Activated CD4-positive, alpha-beta T cell treated with anti-CD3 and anti-CD28 coated beads for 36 hours (primary cell): ENCODE measurements around the gene ARL8A. TPM values are rescaled to one million over a fixed set of nuclear protein-coding genes. Genes with fewer than 3 reads are reported as not detected.
"Not testable (repeated sequence)": the region's sequence is repeated elsewhere in the genome, so short reads cannot be mapped to it uniquely, and the experiment has no call there.

Source experiments
- ATAC-seq: fragments of 200-7000 bp; cut with Tn5 transposase; one replicate; pipeline ENCODE4 v1.10.0; 2021; ENCODE audit warnings: mild to moderate bottlenecking, moderate library complexity
- CTCF ChIA-PET: fragments of 350-600 bp; sonication (Branson Sonifier 250); formaldehyde crosslinking; loops from one replicate; lab custom pipeline; 2021; ENCODE audit warnings: antibody characterized with exemption; lab: Charles Lee
- POLR2A ChIA-PET: fragments of 350-600 bp; sonication (Branson Sonifier 250); formaldehyde crosslinking; loops from one replicate; lab custom pipeline; 2021; ENCODE audit warnings: antibody characterized with exemption, inconsistent platforms; lab: Charles Lee
- DNase-seq: peaks from one replicate; pipeline ENCODE4 v3.0.0-alpha.2; 2020
- H3K27ac Mint-ChIP-seq: one replicate; pipeline ENCODE4 v1.8.0; 2021; ENCODE audit warnings: mixed read lengths
- H3K27me3 Mint-ChIP-seq: one replicate; pipeline ENCODE4 v1.8.0; 2021; ENCODE audit warnings: mixed read lengths
- H3K36me3 Mint-ChIP-seq: one replicate; pipeline ENCODE4 v1.8.0; 2021; ENCODE audit warnings: low read depth, mixed read lengths
- H3K4me1 Mint-ChIP-seq: one replicate; pipeline ENCODE4 v1.8.0; 2021; ENCODE audit warnings: mixed read lengths
- H3K4me3 Mint-ChIP-seq: one replicate; pipeline ENCODE4 v1.8.0; 2021; ENCODE audit warnings: mild to moderate bottlenecking, moderate library complexity, mixed read lengths
- H3K9me3 Mint-ChIP-seq: one replicate; pipeline ENCODE4 v1.8.0; 2021; ENCODE audit warnings: low read depth, mixed read lengths
- intact Hi-C, 2 experiments: fragments of 100-400 bp; cut with DNase I in 1 of 2; cut with micrococcal nuclease in 1 of 2; formaldehyde crosslinking; loops; one replicate each; pipeline versions ENCODE4 v1.14.2 to v1.15.1; 2022 to 2024; cut with DNase I, micrococcal nuclease
- total RNA-seq, 2 experiments: library from RNA; stranded (reverse); gene quantifications; one replicate each; pipeline ENCODE4 v1.2.3, GENCODE V29; 2021

ARL8A gene
- total RNA-seq, 2 experiments from 2014 or later = 32.3 to 51.7 TPM

DNA sequence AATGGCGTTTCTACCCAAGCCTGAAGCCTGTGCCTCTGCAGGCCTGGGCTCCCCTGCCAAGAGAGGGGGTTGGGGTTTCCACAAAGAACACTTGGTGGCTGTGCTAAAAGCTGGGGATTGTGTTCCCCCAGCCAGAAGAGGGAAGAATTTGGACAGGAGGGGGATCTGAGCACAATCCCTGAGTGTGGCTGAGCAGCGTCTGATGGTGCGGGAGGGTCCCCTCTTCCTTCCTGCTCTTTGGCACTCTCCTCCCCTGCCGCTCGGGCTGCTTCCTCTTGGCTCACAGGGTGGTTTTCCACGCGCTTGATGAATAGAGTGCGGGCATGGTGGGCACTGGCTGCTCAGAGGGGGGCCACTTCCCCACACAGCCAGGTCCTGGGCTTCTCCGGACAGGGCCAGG, 18.1 kb downstream of the ARL8A start:
- Mint-ChIP-seq H3K4me3 (no peak overlapping the region), H3K27ac (no peak overlapping the region), H3K9me3 (no peaks in the 10 kb centered on the region), H3K27me3 (no peaks in the 10 kb centered on the region), H3K4me1 (no peaks in the 10 kb centered on the region), H3K36me3 (no peaks in the 10 kb centered on the region)
- ChIA-PET CTCF (interaction anchor here (1.6 kb wide), 1 partner anchor 9 kb away, joined by 6 read pairs; no protein-coding TSS in a partner anchor), POLR2A (no interaction called here)
- DNase-seq = no peak
- no peak for ATAC-seq
- intact Hi-C loops = no loop called here

DNA sequence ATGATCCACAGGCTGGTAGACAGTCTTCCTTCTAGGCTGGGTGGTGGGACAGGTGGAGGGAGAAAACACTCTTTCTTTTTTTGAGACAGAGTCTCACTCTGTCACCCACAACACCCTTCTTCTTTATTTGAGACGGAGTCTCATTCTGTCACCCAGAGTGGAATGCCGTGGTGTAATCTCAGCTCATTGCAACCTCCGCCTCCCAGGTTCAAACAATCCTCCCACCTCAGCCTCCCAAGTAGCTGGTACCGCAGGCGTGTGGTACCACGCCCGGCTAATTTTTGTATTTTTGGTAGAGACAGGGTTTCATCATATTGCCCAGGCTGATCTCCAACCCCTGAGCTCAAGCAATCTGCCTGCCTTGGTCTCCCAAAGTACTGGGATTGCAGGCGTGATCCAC, 18.9 kb downstream of the ARL8A start:
- H3K9me3 Mint-ChIP-seq = no peaks in the 10 kb centered on the region
- no peak overlapping the region for H3K27ac Mint-ChIP-seq
- intact Hi-C loops = no loop called here
- ChIA-PET POLR2A (no interaction called here), CTCF (interaction anchor here (0.9 to 1.6 kb wide), 2 partner anchors 9 to 10 kb away, joined by 4 to 6 read pairs; no protein-coding TSS in a partner anchor)
- H3K4me3 Mint-ChIP-seq = no peak overlapping the region
- DNase-seq (no peak), ATAC-seq (no peak)
- H3K27me3 Mint-ChIP-seq = no peaks in the 10 kb centered on the region
- H3K36me3 Mint-ChIP-seq = no peaks in the 10 kb centered on the region
- no peaks in the 10 kb centered on the region for H3K4me1 Mint-ChIP-seq

DNA sequence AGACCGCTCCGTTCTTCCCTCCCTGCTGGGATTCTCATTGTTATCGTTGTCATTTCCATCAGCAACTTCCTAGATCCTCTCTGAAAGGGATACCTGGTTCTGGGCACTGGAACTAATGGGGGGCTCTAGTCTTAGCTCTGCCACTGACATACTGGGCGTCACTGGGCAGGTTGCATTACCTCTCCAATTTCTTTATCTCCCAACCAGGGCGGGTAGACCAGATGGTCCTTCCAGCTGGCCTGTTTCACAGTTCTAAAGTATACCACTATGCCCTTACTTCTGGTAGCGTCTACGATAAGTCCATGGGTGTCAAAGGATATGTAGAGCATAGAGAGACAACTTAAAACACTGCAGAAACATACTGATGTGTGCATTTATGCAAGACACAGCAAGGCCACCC, 20.4 kb downstream of the ARL8A start:
- H3K9me3 Mint-ChIP-seq = no peaks in the 10 kb centered on the region
- intact Hi-C loops = no loop called here
- H3K4me1 Mint-ChIP-seq = no peaks in the 10 kb centered on the region
- ChIA-PET CTCF (interaction anchor here (0.6 kb wide), 1 partner anchor 11 kb away, joined by 3 read pairs; no protein-coding TSS in a partner anchor), POLR2A (no interaction called here)
- no peaks in the 10 kb centered on the region for H3K27me3 Mint-ChIP-seq
- ATAC-seq (no peak), DNase-seq (no peak)
- H3K4me3 Mint-ChIP-seq = no peak overlapping the region
- H3K27ac Mint-ChIP-seq = no peak overlapping the region
- no peaks in the 10 kb centered on the region for H3K36me3 Mint-ChIP-seq

DNA sequence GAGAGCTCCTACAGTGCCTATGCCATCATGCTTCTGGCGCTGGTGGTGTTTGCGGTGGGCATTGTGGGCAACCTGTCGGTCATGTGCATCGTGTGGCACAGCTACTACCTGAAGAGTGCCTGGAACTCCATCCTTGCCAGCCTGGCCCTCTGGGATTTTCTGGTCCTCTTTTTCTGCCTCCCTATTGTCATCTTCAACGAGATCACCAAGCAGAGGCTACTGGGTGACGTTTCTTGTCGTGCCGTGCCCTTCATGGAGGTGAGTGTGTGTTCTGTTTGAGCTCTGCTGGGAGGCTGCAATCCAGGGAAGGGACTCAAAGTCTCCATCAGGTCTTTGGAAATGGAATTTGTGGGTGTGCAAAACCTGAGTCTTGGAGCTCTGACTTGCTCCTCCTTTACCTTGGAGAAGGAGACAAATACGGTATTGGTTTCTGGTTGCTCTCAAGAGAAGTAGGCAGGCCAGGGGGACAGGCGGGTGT, 21.2 kb downstream of the ARL8A start:
- no peak for ATAC-seq
- Mint-ChIP-seq H3K9me3 (no peaks in the 10 kb centered on the region), H3K4me3 (no peak overlapping the region), H3K4me1 (no peaks in the 10 kb centered on the region), H3K36me3 (no peaks in the 10 kb centered on the region), H3K27ac (no peak overlapping the region), H3K27me3 (no peaks in the 10 kb centered on the region)
- ChIA-PET CTCF (interaction anchor here (0.6 to 1.0 kb wide), 2 partner anchors 12 to 916 kb away, joined by 3 read pairs; no protein-coding TSS in a partner anchor), POLR2A (no interaction called here)
- intact Hi-C loops = no loop called here
- no peak for DNase-seq

DNA sequence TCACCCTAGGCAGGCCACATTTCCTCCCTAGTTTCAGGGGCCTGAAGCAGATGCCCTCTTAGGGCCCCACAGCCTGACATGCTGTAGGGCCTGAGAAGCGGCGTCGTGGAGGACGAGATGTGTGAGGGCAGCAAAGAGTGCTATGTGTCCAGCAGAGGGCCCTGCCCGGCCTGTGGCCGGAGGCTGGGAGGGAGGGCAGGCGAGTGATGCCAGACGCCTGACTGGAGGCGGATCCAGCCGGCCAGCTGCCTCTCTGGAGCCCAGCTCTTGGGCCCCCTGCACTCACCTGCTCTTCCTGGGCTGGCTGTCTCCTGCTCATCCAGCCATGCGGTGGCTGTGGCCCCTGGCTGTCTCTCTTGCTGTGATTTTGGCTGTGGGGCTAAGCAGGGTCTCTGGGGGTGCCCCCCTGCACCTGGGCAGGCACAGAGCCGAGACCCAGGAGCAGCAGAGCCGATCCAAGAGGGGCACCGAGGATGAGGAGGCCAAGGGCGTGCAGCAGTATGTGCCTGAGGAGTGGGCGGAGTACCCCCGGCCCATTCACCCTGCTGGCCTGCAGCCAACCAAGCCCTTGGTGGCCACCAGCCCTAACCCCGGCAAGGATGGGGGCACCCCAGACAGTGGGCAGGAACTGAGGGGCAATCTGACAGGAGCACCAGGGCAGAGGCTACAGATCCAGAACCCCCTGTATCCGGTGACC, 21.8 kb downstream of the ARL8A start, which contains the start of gene GPR37L1:
Gene GPR37L1, plus strand, starts transcription at position 279 of the 697 bp plus-strand sequence. Its CDS starts 47 bp downstream, at position 326.
- H3K9me3 Mint-ChIP-seq = no peaks in the 10 kb centered on the region
- no peak for DNase-seq
- ChIA-PET POLR2A (no interaction called here), CTCF (interaction anchor here (0.6 to 1.0 kb wide), 2 partner anchors 13 to 916 kb away, joined by 3 read pairs; no protein-coding TSS in a partner anchor)
- H3K27ac Mint-ChIP-seq = no peak within 1 kb of the TSS
- no peak within 1 kb of the TSS for H3K4me3 Mint-ChIP-seq
- H3K36me3 Mint-ChIP-seq = no peaks in the 10 kb centered on the region
- no peaks in the 10 kb centered on the region for H3K27me3 Mint-ChIP-seq
- intact Hi-C loops = no loop called here
- H3K4me1 Mint-ChIP-seq = no peaks in the 10 kb centered on the region
- ATAC-seq = no peak

DNA sequence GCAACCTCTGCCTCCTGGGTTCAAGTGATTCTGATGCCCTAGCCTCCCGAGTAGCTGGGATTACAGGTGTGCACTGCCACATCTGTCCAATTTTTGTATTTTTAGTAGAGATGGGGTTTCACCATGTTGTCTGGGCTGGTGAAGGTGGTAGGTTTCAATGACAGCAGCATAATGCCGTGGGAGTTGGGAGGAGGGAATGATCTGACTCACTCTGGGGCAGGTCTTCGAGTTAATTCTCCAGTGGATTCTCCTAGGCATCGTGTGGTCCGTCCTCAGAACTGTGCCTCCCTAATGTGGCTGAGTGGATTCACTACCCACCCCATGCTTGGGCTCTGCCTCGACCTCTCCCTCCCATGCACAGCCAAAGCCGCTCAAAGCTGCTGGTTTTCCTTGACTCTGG, 23.5 kb downstream of the ARL8A start:
- Mint-ChIP-seq H3K27ac (no peak overlapping the region), H3K9me3 (no peaks in the 10 kb centered on the region), H3K36me3 (no peaks in the 10 kb centered on the region), H3K4me3 (no peak overlapping the region), H3K4me1 (no peaks in the 10 kb centered on the region), H3K27me3 (no peaks in the 10 kb centered on the region)
- POLR2A ChIA-PET = no interaction called here
- intact Hi-C loops = no loop called here
- ATAC-seq (no peak), DNase-seq (no peak)
- CTCF ChIA-PET = no interaction called here

DNA sequence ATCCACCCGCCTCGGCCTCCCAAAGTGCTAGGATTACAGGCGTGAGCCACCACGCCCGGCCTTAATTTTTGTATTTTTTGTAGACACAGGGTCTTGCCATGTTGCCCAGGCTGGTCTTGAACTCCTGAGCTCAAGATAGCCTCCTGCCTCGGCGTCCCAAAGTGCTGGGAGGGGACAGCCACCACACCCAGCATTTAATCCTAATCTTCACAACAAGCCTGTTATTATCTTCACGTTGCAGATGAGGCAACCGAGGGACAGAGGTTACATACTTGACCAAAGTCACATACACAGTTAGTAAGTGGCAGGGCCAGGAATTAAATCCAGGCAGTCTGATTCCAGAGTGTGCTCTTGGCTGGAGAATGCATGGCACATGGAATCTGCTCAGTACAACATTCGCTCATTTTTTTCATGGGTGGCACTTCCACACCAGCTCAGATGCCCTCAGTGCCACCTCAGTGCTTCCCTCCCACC, 26.6 kb downstream of the ARL8A start:
- H3K4me1 Mint-ChIP-seq = no peaks in the 10 kb centered on the region
- DNase-seq (no peak), ATAC-seq (no peak)
- ChIA-PET POLR2A (no interaction called here), CTCF (interaction anchor here (1.2 to 1.4 kb wide), 2 partner anchors 118 to 222 kb away, joined by 3 to 6 read pairs; no protein-coding TSS in a partner anchor)
- no peak overlapping the region for H3K4me3 Mint-ChIP-seq
- no peaks in the 10 kb centered on the region for H3K36me3 Mint-ChIP-seq
- intact Hi-C loops = no loop called here
- H3K9me3 Mint-ChIP-seq = no peaks in the 10 kb centered on the region
- H3K27me3 Mint-ChIP-seq = no peaks in the 10 kb centered on the region
- H3K27ac Mint-ChIP-seq = no peak overlapping the region

DNA sequence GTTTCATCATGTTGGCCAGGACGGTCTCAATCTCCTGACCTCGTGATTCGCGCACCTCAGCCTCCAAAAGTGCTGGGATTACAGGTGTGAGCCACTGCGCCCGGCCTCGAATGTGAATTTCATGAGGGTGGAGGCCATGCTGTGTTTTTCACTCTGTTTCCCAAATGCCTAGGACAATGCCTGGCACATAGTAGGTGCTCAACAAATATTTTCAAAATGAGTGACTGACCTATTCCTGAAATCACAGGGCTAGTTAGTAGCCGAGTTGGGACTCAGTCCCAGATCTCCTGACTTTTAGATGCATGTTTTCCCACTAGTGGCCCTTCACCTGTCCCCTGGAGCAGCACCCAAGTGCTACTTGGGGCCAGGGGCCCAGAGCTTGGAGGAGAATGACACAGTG, 28.2 kb downstream of the ARL8A start:
- H3K27ac Mint-ChIP-seq = no peak overlapping the region
- CTCF ChIA-PET = interaction anchor here (2.0 kb wide), 1 partner anchor 111 kb away, joined by 4 read pairs; no protein-coding TSS in a partner anchor
- H3K4me3 Mint-ChIP-seq = no peak overlapping the region
- H3K9me3 Mint-ChIP-seq = no peaks in the 10 kb centered on the region
- no peaks in the 10 kb centered on the region for H3K36me3 Mint-ChIP-seq
- H3K4me1 Mint-ChIP-seq = no peaks in the 10 kb centered on the region
- ATAC-seq (no peak), DNase-seq (no peak)
- intact Hi-C loops = no loop called here
- POLR2A ChIA-PET = no interaction called here
- H3K27me3 Mint-ChIP-seq = no peaks in the 10 kb centered on the region

DNA sequence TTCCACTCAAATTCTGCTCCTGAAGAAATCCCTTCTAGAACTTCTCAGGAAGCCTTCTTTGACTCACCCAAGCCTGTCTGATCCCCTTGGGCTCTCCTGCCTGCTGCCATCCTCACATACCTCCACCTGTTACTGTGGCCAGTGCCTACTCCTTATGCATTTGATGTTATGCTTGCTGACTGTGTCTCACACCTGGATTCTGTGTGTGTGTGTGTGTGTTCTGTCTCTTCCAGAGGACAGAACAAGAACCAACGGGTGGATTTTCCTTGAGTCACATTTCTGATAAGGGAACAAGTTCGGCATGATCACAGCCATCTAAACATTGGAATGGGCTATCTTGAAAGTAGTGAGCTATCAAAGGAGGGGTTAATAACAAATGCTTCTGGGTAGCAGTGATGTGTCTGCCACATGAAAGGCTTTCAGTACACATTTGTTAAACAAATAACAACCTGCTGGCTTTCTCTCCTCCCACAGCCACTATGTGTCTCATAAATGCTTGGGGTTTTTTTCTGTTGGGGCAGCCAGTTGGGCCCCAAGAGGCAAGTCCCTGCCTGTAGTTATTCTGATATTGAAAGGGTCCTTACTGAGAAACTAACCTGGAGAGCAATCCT, 30.7 kb downstream of the ARL8A start:
- ATAC-seq (no peak), DNase-seq (no peak)
- no peaks in the 10 kb centered on the region for H3K27me3 Mint-ChIP-seq
- H3K4me1 Mint-ChIP-seq = no peaks in the 10 kb centered on the region
- H3K36me3 Mint-ChIP-seq = no peaks in the 10 kb centered on the region
- no peak overlapping the region for H3K27ac Mint-ChIP-seq
- intact Hi-C loops = no loop called here
- H3K9me3 Mint-ChIP-seq = no peaks in the 10 kb centered on the region
- ChIA-PET POLR2A (no interaction called here), CTCF (interaction anchor here (1.5 to 2.5 kb wide), 3 partner anchors 21 to 114 kb away, joined by 6 to 10 read pairs (median 7); no protein-coding TSS in a partner anchor)
- H3K4me3 Mint-ChIP-seq = no peak overlapping the region

DNA sequence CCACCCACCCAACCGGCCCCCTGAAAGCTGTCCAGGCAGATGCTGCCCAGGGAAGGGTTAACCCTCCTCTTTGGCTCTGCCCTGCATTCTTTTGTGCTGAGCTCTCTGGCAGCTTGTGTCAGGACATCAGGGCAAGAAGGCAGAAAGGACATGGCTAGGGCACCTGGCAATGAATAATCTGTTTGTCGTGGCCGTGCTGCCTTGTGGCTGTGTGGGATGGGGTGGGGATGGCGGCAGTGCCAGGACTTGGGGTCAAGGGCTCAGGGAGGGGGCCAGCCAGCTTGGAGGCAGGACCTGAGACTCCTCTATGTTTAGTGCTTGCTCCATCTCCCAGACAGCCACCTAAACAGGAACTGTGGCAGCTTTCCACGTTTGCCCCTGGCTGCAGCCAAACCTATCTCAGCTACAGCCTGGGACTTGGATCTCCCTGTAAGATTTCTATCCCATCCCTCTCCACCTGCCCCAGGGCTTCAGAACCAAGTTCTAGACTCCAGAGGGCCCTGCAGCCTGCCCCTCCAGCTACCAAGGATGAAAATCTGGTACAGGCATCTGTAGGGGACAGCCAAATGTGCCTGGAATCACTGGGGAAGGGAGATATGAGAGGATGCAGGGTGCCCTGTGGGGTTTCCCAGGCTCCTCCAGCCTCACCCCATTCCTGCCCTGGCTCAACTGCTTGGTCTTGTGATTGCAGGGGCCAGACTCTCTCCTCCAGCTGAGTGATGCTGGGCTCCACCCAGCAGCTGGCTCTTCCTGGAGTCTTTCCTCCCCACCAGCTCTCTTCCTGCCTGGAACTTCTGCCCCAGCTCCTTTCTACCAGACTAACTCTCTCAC, 31.5 kb downstream of the ARL8A start:
- intact Hi-C loops = no loop called here
- Mint-ChIP-seq H3K4me3 (no peak overlapping the region), H3K36me3 (no peaks in the 10 kb centered on the region), H3K27ac (no peak overlapping the region), H3K4me1 (no peaks in the 10 kb centered on the region), H3K9me3 (no peaks in the 10 kb centered on the region), H3K27me3 (no peaks in the 10 kb centered on the region)
- DNase-seq (no peak), ATAC-seq (no peak)
- ChIA-PET CTCF (interaction anchor here (0.9 to 2.5 kb wide), 3 partner anchors 11 to 113 kb away, joined by 3 to 10 read pairs (median 6); no protein-coding TSS in a partner anchor), POLR2A (interaction anchor here (0.6 kb wide), 1 partner anchor 45 kb away, joined by 4 read pairs; no protein-coding TSS in a partner anchor)

DNA sequence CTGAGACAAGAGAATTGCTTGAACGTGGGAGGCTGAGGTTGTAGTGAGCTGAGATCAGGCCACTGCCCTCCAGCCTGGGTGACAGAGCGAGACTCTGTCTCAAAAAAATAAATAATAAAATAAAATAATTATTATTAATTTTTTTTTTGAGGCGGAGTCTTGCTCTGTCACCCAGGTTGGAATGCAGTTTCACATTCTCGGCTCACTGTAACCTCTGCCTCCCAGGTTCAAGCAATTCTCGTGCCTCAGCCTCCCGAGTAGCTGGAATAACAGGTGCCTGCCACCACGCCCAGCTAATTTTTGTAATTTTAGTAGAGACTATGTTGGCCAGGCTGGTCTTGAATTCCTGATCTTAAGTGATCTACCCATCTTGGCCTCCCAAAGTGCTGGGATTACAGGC, 32.9 kb downstream of the ARL8A start:
- ATAC-seq, H3K27ac Mint-ChIP-seq, H3K4me3 Mint-ChIP-seq, DNase-seq, H3K27me3 Mint-ChIP-seq, CTCF ChIA-PET, H3K4me1 Mint-ChIP-seq, H3K36me3 Mint-ChIP-seq, POLR2A ChIA-PET, H3K9me3 Mint-ChIP-seq, intact Hi-C loops: not testable (repeated sequence)
